Measurements from ENCODE around the gene KLRB1.

DNA sequence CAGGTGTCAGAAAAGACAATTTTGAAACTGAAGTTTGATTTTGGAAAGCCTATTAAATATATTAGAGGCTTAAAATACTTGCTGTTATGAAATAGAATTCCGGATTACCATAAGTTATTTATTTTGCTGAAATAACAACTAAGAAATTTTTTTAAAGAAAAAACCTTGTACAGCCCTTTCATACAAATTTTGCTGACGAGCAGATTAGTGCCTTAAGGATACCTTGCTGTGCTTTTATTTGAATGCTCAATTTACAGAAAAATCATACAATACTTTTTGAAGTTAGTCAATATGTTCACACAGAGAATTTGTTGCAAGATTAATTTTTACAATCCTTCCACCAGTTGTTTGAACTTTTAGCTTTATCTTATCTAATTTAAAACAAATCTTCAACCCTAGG, 32.3 kb upstream of the KLRB1 start:
- TF ChIP-seq, protein P1, sequence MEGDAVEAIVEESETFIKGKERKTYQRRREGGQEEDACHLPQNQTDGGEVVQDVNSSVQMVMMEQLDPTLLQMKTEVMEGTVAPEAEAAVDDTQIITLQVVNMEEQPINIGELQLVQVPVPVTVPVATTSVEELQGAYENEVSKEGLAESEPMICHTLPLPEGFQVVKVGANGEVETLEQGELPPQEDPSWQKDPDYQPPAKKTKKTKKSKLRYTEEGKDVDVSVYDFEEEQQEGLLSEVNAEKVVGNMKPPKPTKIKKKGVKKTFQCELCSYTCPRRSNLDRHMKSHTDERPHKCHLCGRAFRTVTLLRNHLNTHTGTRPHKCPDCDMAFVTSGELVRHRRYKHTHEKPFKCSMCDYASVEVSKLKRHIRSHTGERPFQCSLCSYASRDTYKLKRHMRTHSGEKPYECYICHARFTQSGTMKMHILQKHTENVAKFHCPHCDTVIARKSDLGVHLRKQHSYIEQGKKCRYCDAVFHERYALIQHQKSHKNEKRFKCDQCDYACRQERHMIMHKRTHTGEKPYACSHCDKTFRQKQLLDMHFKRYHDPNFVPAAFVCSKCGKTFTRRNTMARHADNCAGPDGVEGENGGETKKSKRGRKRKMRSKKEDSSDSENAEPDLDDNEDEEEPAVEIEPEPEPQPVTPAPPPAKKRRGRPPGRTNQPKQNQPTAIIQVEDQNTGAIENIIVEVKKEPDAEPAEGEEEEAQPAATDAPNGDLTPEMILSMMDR (IDR thresholded peaks at IDR 0.05), result no peak
- TF ChIP-seq EP300 (IDR thresholded peaks at IDR 0.05) (no peak), POLR2A (IDR thresholded peaks at IDR 0.05) (no peak)
